ENCODE results near the gene TBC1D2B.
"Not testable (repeated sequence)": the region's sequence is repeated elsewhere in the genome, so short reads cannot be mapped to it uniquely, and the experiment has no call there.

GRCh38 chr15:77977903-77978758 is 99.4 kb downstream of the TBC1D2B start:
- not testable (repeated sequence) for TF ChIP-seq CTCF, POLR2A, EP300, POLR2AphosphoS5 (IDR thresholded peaks at IDR 0.05)

Data from upper lobe of left lung (tissue), 4 donors.